DND-41 (cell line): ENCODE data around the gene LDLRAD2.

Experiments
- CTCF ChIP-seq: IDR thresholded peaks from 2 replicates; pipeline ENCODE4 v1.5.1; 2012; ENCODE audit warnings: borderline replicate concordance, low read length, moderate library complexity, mild to moderate bottlenecking; ENCODE audit not compliant: poor library complexity, severe bottlenecking; ENCODE audit errors: extremely low read depth
- EZH2 ChIP-seq: IDR thresholded peaks from 3 replicates; pipeline ENCODE4 v1.6.1; 2012; ENCODE audit warnings: borderline replicate concordance, low read depth, mild to moderate bottlenecking, moderate library complexity, low read length, inconsistent platforms; ENCODE audit not compliant: severe bottlenecking

GRCh38 chr1:21848524-21849174 lies 36.6 kb downstream of the LDLRAD2 start:
- TF ChIP-seq CTCF = no peak
- TF ChIP-seq EZH2 = no peak
